ENCODE results near the gene ITGB2. TPM values are rescaled to one million over a fixed set of nuclear protein-coding genes. Genes with fewer than 3 reads are reported as not detected.
"Not testable (repeated sequence)": the region's sequence is repeated elsewhere in the genome, so short reads cannot be mapped to it uniquely, and the experiment has no call there.

ITGB2 gene
- total RNA-seq, 1 donor from 2014 or later: 370 TPM

- intact Hi-C loops (cut with DNase I): no loop called here
- Histone ChIP-seq H3K4me3 (no peak overlapping the region), H3K36me3 (no peaks in the 10 kb centered on the region), H3K9me3 (no peaks in the 10 kb centered on the region), H3K27me3 (peaks cover 7% of the 10 kb centered on the region), H3K4me1 (peaks cover 34% of the 10 kb centered on the region), H3K27ac (no peak overlapping the region)
- DNase-seq (no peak), ATAC-seq (no peak)
- no peak for TF ChIP-seq CTCF (IDR thresholded peaks at IDR 0.05)
These were observed 2.6 kb downstream of the ITGB2 start for GRCh38 chr21:44918107-44918470.

DNA sequence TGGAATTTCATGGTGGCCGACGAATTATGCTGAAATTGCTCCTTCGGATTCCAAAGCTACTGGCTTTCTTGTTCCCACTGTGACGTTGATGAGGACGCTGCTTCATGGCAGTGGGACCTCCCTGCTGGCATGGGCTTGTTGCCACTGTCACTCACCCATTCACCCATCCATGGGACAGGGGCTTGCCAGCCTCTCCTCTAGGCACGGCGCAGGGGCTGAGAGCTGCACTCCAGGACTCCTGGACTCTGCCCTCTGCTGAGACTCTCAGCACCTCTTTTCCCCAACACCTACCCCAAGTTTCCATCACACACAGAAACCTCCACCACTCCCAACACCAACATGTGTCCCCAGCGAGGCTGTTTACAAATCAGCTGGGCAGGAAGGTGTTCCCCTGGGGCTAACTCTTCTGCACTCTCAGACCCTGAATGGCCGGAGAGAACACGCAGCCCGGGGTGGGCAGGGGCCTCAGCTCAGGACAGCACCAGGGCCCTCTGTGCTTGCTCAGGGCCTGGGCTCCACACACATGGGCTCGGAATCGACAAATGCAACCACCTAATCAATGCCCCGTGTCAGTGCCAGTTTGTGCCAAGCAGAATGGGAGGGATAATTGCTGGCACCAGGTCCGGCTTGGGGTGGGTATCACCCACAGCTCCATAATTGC is 3.1 kb downstream of the ITGB2 start:
- no peak for TF ChIP-seq CTCF (IDR thresholded peaks at IDR 0.05)
- Histone ChIP-seq H3K4me3 (no peak overlapping the region), H3K27ac (no peak overlapping the region), H3K4me1 (peaks cover 35% of the 10 kb centered on the region), H3K27me3 (peaks cover 7% of the 10 kb centered on the region), H3K36me3 (no peaks in the 10 kb centered on the region), H3K9me3 (no peaks in the 10 kb centered on the region)
- no peak for ATAC-seq
- intact Hi-C loops (cut with DNase I): no loop called here
- no peak for DNase-seq

GRCh38 chr21:44916965-44917364 is 3.7 kb downstream of the ITGB2 start:
- intact Hi-C loops (cut with DNase I): no loop called here
- peaks cover 7% of the 10 kb centered on the region for H3K27me3 ChIP-seq
- H3K36me3 ChIP-seq: no peaks in the 10 kb centered on the region
- DNase-seq (no peak), ATAC-seq (no peak)
- H3K27ac ChIP-seq: no peak overlapping the region
- H3K9me3 ChIP-seq: no peaks in the 10 kb centered on the region
- TF ChIP-seq CTCF (IDR thresholded peaks at IDR 0.05): no peak
- H3K4me3 ChIP-seq: no peak overlapping the region
- H3K4me1 ChIP-seq: peaks cover 41% of the 10 kb centered on the region

GRCh38 chr21:44914176-44914874 is 6.4 kb downstream of the ITGB2 start:
- DNase-seq (peak; percentile 79), ATAC-seq (peak; percentile 66)
- intact Hi-C loops (cut with DNase I): no loop called here
- no peaks in the 10 kb centered on the region for H3K9me3 ChIP-seq
- H3K4me1 ChIP-seq: peaks cover 50% of the 10 kb centered on the region
- H3K27me3 ChIP-seq: peaks cover 7% of the 10 kb centered on the region
- no peaks in the 10 kb centered on the region for H3K36me3 ChIP-seq
- peak overlapping the region; percentile 51 for H3K27ac ChIP-seq
- no peak for TF ChIP-seq CTCF (IDR thresholded peaks at IDR 0.05)
- H3K4me3 ChIP-seq: peak overlapping the region; percentile 14

- H3K4me1 ChIP-seq: peaks cover 57% of the 10 kb centered on the region
These were observed 7.1 kb downstream of the ITGB2 start for GRCh38 chr21:44913425-44914175.

GRCh38 chr21:44912506-44913412 is 7.9 kb downstream of the ITGB2 start:
- intact Hi-C loops (cut with DNase I); H3K4me3 ChIP-seq: not testable (repeated sequence)

More at GRCh38 chr21:44913425-44914175, 7.1 kb downstream of the ITGB2 start:
- Histone ChIP-seq H3K9me3 (no peaks in the 10 kb centered on the region), H3K27ac (peak overlapping the region; percentile 51), H3K27me3 (peaks cover 5% of the 10 kb centered on the region), H3K4me3 (no peak overlapping the region), H3K36me3 (no peaks in the 10 kb centered on the region)
- no peak for TF ChIP-seq CTCF (IDR thresholded peaks at IDR 0.05)
- ATAC-seq (no peak), DNase-seq (no peak)
- intact Hi-C loops (cut with DNase I): no loop called here

More at GRCh38 chr21:44912506-44913412, 7.9 kb downstream of the ITGB2 start:
- H3K4me1 ChIP-seq: peaks cover 60% of the 10 kb centered on the region
- not testable (repeated sequence) for H3K9me3 ChIP-seq, H3K36me3 ChIP-seq, ATAC-seq, H3K27me3 ChIP-seq, DNase-seq
- peak overlapping the region; percentile 59 for H3K27ac ChIP-seq
